CD4-positive, CD25-positive, alpha-beta regulatory T cell (primary cell): ENCODE results near the gene ZMIZ2. TPM values are rescaled to one million over a fixed set of nuclear protein-coding genes. Genes with fewer than 3 reads are reported as not detected.
A peak's percentile ranks its signal among the peaks of the same experiment; 100 is the strongest.
"Not testable (repeated sequence)": the region's sequence is repeated elsewhere in the genome, so short reads cannot be mapped to it uniquely, and the experiment has no call there.

ENCODE experiments used
- ATAC-seq, 2 donors: fragments of 150-1000 bp; cut with Tn5 transposase; one replicate each; pipeline ENCODE4 v1.10.0; 2021; ENCODE audit warnings: low read depth in 2 of 2, moderate number of reproducible peaks in 2 of 2, moderate library complexity in 1 of 2
- DNase-seq, 3 donors: peaks; one replicate each; pipeline versions ENCODE4 v3.0.0 to v3.0.0-alpha.2; 2012 to 2022; ENCODE audit warnings: mixed read lengths in 1 of 3
- H3K27ac ChIP-seq: one replicate; pipeline ENCODE4 v1.7.0; 2013; ENCODE audit warnings: mild to moderate bottlenecking, low read length; ENCODE audit not compliant: insufficient read depth, poor library complexity, severe bottlenecking
- H3K27me3 ChIP-seq: one replicate; pipeline ENCODE4 v1.7.0; 2013; ENCODE audit warnings: low read length; ENCODE audit not compliant: control insufficient read depth, insufficient read depth
- H3K36me3 ChIP-seq: one replicate; pipeline ENCODE4 v1.7.0; 2013; ENCODE audit warnings: mild to moderate bottlenecking, low read length, moderate library complexity; ENCODE audit not compliant: control insufficient read depth, insufficient read depth
- H3K4me1 ChIP-seq: 2 replicates; pipeline ENCODE4 v1.7.0; 2013; ENCODE audit warnings: mild to moderate bottlenecking, low read length; ENCODE audit not compliant: insufficient read depth, control insufficient read depth, poor library complexity, severe bottlenecking
- H3K4me3 ChIP-seq: one replicate; pipeline ENCODE4 v1.7.0; 2013; ENCODE audit warnings: low read depth, mild to moderate bottlenecking, low read length, moderate library complexity
- H3K9me3 ChIP-seq, 2 experiments: 1 replicate in 1 of 2; 2 replicates in 1 of 2; pipeline ENCODE4 v1.7.0; 2013; ENCODE audit warnings: low read length in 2 of 2, mild to moderate bottlenecking in 1 of 2, moderate library complexity in 1 of 2; ENCODE audit not compliant: control insufficient read depth in 2 of 2
- H3K27ac Mint-ChIP-seq, 3 donors: one replicate each; pipeline ENCODE4 v1.8.0; 2020 to 2022; ENCODE audit warnings: mild to moderate bottlenecking in 3 of 3, mixed read lengths in 3 of 3, moderate library complexity in 2 of 3
- H3K27me3 Mint-ChIP-seq: one replicate; pipeline ENCODE4 v1.8.0; 2022; ENCODE audit warnings: mild to moderate bottlenecking, mixed read lengths
- H3K36me3 Mint-ChIP-seq: one replicate; pipeline ENCODE4 v1.8.0; 2020; ENCODE audit warnings: mixed read lengths
- H3K4me1 Mint-ChIP-seq, 4 donors: one replicate each; pipeline ENCODE4 v1.8.0; 2020 to 2022; ENCODE audit warnings: mixed read lengths in 4 of 4, mild to moderate bottlenecking in 1 of 4
- H3K4me3 Mint-ChIP-seq, 4 donors: one replicate each; pipeline ENCODE4 v1.8.0; 2020 to 2022; ENCODE audit warnings: mild to moderate bottlenecking in 4 of 4, mixed read lengths in 4 of 4, moderate library complexity in 3 of 4
- H3K9me3 Mint-ChIP-seq, 7 donors: one replicate each; pipeline ENCODE4 v1.8.0; 2020 to 2022; ENCODE audit warnings: mixed read lengths in 7 of 7, mild to moderate bottlenecking in 3 of 7, moderate library complexity in 2 of 7
- polyA plus RNA-seq, 4 donors: library from polyadenylated mRNA; unstranded; fragments of 300-500 nt; fragmentation: Illumina TruSeq; gene quantifications; one replicate each; pipeline ENCODE4 v1.2.3, GENCODE V29; 2021
- total RNA-seq: library from RNA; stranded (reverse); gene quantifications from one replicate; pipeline ENCODE4 v1.2.3, GENCODE V29; 2022

The ZMIZ2 gene
- total and polyA plus RNA-seq, 5 donors from 2014 or later, result 2.9 to 110 (median 4.6) TPM

- Mint-ChIP-seq H3K4me3 (no peak overlapping the region), H3K27ac (no peak overlapping the region), H3K27me3 (peaks cover 9% of the 10 kb centered on the region), H3K36me3 (peaks cover 3% of the 10 kb centered on the region), H3K4me1 (peaks cover 0 to 6% (median 1%) of the 10 kb centered on the region in 4 donors), H3K9me3 (peaks cover 0 to 2% (median 0%) of the 10 kb centered on the region in 7 donors)
- no peaks in the 10 kb centered on the region for H3K9me3 ChIP-seq
- ATAC-seq, result no peak
- no peak for DNase-seq
- no peaks in the 10 kb centered on the region for H3K27me3 ChIP-seq
- H3K4me3 ChIP-seq, result no peak overlapping the region
- H3K36me3 ChIP-seq, result no peaks in the 10 kb centered on the region
- no peaks in the 10 kb centered on the region for H3K4me1 ChIP-seq
- H3K27ac ChIP-seq, result no peak overlapping the region
Observed at GRCh38 chr7:44729949-44730590, 18.6 kb upstream of the ZMIZ2 start.

- H3K27me3 ChIP-seq, H3K9me3 ChIP-seq, DNase-seq, H3K27ac Mint-ChIP-seq, H3K4me1 ChIP-seq, H3K4me3 Mint-ChIP-seq, H3K27me3 Mint-ChIP-seq, H3K9me3 Mint-ChIP-seq, H3K36me3 ChIP-seq, H3K36me3 Mint-ChIP-seq, H3K4me3 ChIP-seq, H3K27ac ChIP-seq, ATAC-seq: not testable (repeated sequence)
- peaks cover 0 to 13% (median 9%) of the 10 kb centered on the region in 4 donors for H3K4me1 Mint-ChIP-seq
Observed at GRCh38 chr7:44732971-44733370, 15.7 kb upstream of the ZMIZ2 start.

GRCh38 chr7:44733708-44734481 is 14.8 kb upstream of the ZMIZ2 start:
- Histone ChIP-seq H3K27ac (no peak overlapping the region), H3K4me1 (peaks cover 5% of the 10 kb centered on the region), H3K36me3 (no peaks in the 10 kb centered on the region), H3K4me3 (no peak overlapping the region), H3K27me3 (no peaks in the 10 kb centered on the region), H3K9me3 (no peaks in the 10 kb centered on the region)
- ATAC-seq (no peak), DNase-seq (no peak)
- no peaks in the 10 kb centered on the region for H3K9me3 Mint-ChIP-seq
- no peak overlapping the region for H3K27ac Mint-ChIP-seq
- peaks cover 0 to 13% (median 9%) of the 10 kb centered on the region in 4 donors for H3K4me1 Mint-ChIP-seq
- no peaks in the 10 kb centered on the region for H3K36me3 Mint-ChIP-seq
- peaks cover 4% of the 10 kb centered on the region for H3K27me3 Mint-ChIP-seq
- no peak overlapping the region for H3K4me3 Mint-ChIP-seq

- Histone ChIP-seq H3K9me3 (no peaks in the 10 kb centered on the region), H3K27ac (no peak overlapping the region), H3K4me3 (no peak overlapping the region), H3K36me3 (no peaks in the 10 kb centered on the region), H3K4me1 (peaks cover 5% of the 10 kb centered on the region), H3K27me3 (no peaks in the 10 kb centered on the region)
- H3K4me3 Mint-ChIP-seq, result no peak overlapping the region
- DNase-seq (peak in 2 of 3 donors; percentile 23 to 75), ATAC-seq (peak; percentile 76 to 80)
- H3K36me3 Mint-ChIP-seq, result no peaks in the 10 kb centered on the region
- no peaks in the 10 kb centered on the region for H3K9me3 Mint-ChIP-seq
- peaks cover 4% of the 10 kb centered on the region for H3K27me3 Mint-ChIP-seq
- H3K4me1 Mint-ChIP-seq, result peaks cover 0 to 13% (median 8%) of the 10 kb centered on the region in 4 donors
- no peak overlapping the region for H3K27ac Mint-ChIP-seq
Observed at GRCh38 chr7:44735403-44736165, 13.1 kb upstream of the ZMIZ2 start.

GRCh38 chr7:44736896-44737295 is 11.8 kb upstream of the ZMIZ2 start:
- H3K4me3 Mint-ChIP-seq, result no peak overlapping the region
- no peak overlapping the region for H3K4me3 ChIP-seq
- peaks cover 5% of the 10 kb centered on the region for H3K4me1 ChIP-seq
- H3K36me3 Mint-ChIP-seq, result no peaks in the 10 kb centered on the region
- no peak for ATAC-seq
- no peaks in the 10 kb centered on the region for H3K27me3 Mint-ChIP-seq
- peak overlapping the region in 1 of 3 donors; percentile 22 for H3K27ac Mint-ChIP-seq
- H3K36me3 ChIP-seq, result no peaks in the 10 kb centered on the region
- no peak overlapping the region for H3K27ac ChIP-seq
- H3K4me1 Mint-ChIP-seq, result peaks cover 0 to 13% (median 8%) of the 10 kb centered on the region in 4 donors
- DNase-seq, result no peak
- no peaks in the 10 kb centered on the region for H3K27me3 ChIP-seq
- H3K9me3 ChIP-seq, result no peaks in the 10 kb centered on the region
- H3K9me3 Mint-ChIP-seq, result no peaks in the 10 kb centered on the region

GRCh38 chr7:44738051-44738723 is 10.5 kb upstream of the ZMIZ2 start:
- Histone ChIP-seq H3K36me3 (no peaks in the 10 kb centered on the region), H3K4me3 (no peak overlapping the region), H3K27ac (no peak overlapping the region), H3K27me3 (no peaks in the 10 kb centered on the region), H3K4me1 (peaks cover 5% of the 10 kb centered on the region), H3K9me3 (no peaks in the 10 kb centered on the region)
- Mint-ChIP-seq H3K27ac (no peak overlapping the region), H3K4me1 (peaks cover 0 to 13% (median 10%) of the 10 kb centered on the region in 4 donors), H3K9me3 (no peaks in the 10 kb centered on the region), H3K36me3 (no peaks in the 10 kb centered on the region), H3K27me3 (no peaks in the 10 kb centered on the region), H3K4me3 (no peak overlapping the region)
- ATAC-seq (no peak), DNase-seq (no peak)

- H3K27ac Mint-ChIP-seq, result no peak overlapping the region
Observed at GRCh38 chr7:44738876-44739665, 9.6 kb upstream of the ZMIZ2 start.

More at GRCh38 chr7:44738876-44739665, 9.6 kb upstream of the ZMIZ2 start:
- H3K27me3 ChIP-seq, result no peaks in the 10 kb centered on the region
- H3K4me3 Mint-ChIP-seq, result no peak overlapping the region
- ATAC-seq, result no peak
- no peaks in the 10 kb centered on the region for H3K9me3 Mint-ChIP-seq
- no peaks in the 10 kb centered on the region for H3K9me3 ChIP-seq
- no peaks in the 10 kb centered on the region for H3K36me3 ChIP-seq
- no peak overlapping the region for H3K4me3 ChIP-seq
- peaks cover 5% of the 10 kb centered on the region for H3K4me1 ChIP-seq
- DNase-seq, result no peak
- no peaks in the 10 kb centered on the region for H3K36me3 Mint-ChIP-seq
- no peak overlapping the region for H3K27ac ChIP-seq
- H3K4me1 Mint-ChIP-seq, result peaks cover 0 to 14% (median 12%) of the 10 kb centered on the region in 4 donors
- no peaks in the 10 kb centered on the region for H3K27me3 Mint-ChIP-seq
